Left cardiac atrium (tissue), 4 donors: ENCODE measurements around the gene CEP170B. TPM values are rescaled to one million over a fixed set of nuclear protein-coding genes. Genes with fewer than 3 reads are reported as not detected.
"Not testable (repeated sequence)": the region's sequence is repeated elsewhere in the genome, so short reads cannot be mapped to it uniquely, and the experiment has no call there.

Experiments
- ATAC-seq, 2 donors: fragments of 200-7000 bp; cut with Tn5 transposase; one replicate each; pipeline ENCODE4 v1.9.1; 2020; ENCODE audit warnings: mild to moderate bottlenecking in 2 of 2, moderate library complexity in 2 of 2
- DNase-seq: peaks from one replicate; pipeline ENCODE4 v3.0.0-alpha.2; 2020
- intact Hi-C, 2 donors: fragments of 100-400 bp; cut with DNase I; formaldehyde crosslinking; loops; one replicate each; pipeline versions ENCODE4 v1.14.1 to v1.15.1; 2022 to 2023
- total RNA-seq, 2 donors: library from RNA; stranded (reverse); fragmentation: NEBNext Ultra II Directional; extraction: Animal tissue kit (Norgen Biotek cat#: 25700); gene quantifications; one replicate each; pipeline ENCODE4 v1.2.1, GENCODE V29; 2021
- donor health status: DM: no; HTN: yes; CAD: no.
- donor health status: DM: no; HTN: yes; CAD: no; lungs with severe emphysema.
- donor health status: DM: yes; HTN: yes; CAD: no.
- donor health status: Dilated cardiomyopathy.

CEP170B gene
- total RNA-seq, 2 donors from 2014 or later: 12.4 to 17.2 TPM

DNA sequence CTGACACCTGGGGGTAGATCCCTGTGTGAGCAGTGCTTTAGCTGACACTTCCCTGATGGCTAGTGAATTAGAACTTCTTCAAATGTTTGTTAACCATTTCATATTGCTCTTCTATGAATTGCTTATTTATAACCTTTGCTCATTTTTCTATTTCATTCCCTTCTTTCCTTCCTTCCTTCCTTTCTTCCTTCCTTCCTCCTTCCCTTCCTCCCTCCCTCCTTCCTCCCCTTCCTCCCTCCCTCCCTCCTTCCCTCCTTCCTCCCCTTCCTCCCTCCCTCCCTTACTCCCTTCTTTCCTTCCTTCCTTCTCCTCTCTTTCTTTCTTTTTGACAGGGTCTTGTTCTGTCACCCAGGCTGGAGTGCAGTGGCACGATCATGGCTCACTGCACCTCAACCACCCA lies 23.3 kb upstream of the CEP170B start:
- intact Hi-C loops: no loop called here
- ATAC-seq (no peak), DNase-seq (no peak)

- DNase-seq (no peak), ATAC-seq (no peak)
- intact Hi-C loops: no loop called here
Measured at GRCh38 chr14:104843006-104843405, 22.1 kb upstream of the CEP170B start.

DNA sequence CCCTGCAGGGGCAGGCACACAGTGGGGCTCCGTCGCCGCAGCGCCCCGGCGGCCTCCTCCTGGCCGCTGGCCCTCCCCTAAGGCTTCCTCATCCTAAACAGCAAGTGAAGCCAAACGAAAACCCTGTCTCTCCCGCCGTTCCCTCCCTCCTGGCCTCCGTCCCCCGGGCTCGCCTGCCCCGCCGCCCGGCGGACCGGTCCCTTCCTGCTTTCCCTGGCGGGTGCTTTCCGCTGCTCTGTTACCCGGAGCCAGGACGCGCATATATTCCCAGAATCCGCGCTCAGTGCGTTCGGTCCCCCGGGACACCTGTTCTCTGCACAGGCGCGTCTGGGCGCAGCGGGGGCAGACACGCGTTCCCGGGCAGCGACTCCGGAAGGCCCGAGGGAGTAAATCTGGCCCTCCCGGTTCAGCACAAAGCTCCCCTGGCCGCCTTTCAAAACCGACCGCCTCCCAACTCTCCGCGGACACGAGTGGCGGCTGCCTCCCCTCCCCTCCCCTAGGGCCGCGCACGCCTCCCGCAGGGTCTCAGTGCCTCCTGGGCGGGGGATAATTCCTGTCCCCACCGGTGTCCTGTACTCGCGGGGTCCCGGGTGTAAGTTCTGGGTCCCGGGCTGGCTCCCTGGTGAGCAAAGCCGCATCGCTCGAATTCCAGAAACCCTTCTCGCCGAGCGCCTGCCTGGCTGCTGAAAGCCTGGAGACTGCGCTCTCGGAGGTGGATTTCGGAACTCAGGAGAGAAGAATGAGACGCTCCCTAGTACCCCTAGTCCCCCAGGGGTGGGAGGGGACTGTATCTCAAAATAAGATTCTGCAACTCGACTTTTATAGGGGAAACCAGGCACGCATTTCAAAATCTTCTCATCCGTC lies 21.4 kb upstream of the CEP170B start:
- ATAC-seq (peak; percentile 56 to 69), DNase-seq (no peak)
- intact Hi-C loops: no loop called here

DNA sequence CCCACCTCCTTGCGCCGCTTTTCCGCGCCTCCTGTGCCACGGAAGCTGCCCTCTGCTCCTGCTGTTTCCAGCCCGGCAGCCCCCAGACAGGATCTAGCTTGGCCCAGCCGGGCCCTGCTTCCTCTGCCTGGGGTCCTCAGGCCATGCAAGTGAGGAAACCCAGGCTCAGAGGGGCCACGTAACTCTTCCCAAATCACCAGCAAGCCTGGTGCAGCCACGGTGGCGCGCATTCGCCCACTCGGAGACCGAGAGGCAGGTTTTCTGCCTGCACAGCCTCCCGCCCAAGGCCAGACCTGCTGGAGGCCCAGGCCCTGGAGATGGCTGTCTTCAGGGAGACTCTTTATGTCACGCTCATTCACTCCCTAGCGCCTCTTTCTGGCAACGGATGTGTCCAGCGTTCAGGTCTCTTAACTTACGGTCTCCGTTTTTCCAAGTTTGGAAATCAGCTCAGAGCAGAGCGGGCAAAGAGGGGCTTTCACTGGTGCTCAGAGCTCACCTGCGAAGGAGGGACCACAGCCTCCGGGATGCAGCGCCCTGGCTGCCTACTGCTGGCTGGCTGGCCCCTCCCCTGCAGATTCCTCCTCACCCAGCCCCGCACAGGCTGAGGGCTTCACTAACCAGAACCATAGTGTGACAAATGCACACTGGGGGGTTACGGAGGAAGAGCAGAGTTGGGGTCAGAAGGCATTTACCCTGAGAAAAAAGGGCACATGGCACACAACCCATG lies 20.6 kb upstream of the CEP170B start:
- DNase-seq: no peak

GRCh38 chr14:104845033-104845666 lies 19.9 kb upstream of the CEP170B start:
- intact Hi-C loops: no loop called here
- ATAC-seq (no peak), DNase-seq (no peak)

More for the DNA sequence above, 20.6 kb upstream of the CEP170B start:
- intact Hi-C loops: no loop called here
- ATAC-seq: no peak

DNA sequence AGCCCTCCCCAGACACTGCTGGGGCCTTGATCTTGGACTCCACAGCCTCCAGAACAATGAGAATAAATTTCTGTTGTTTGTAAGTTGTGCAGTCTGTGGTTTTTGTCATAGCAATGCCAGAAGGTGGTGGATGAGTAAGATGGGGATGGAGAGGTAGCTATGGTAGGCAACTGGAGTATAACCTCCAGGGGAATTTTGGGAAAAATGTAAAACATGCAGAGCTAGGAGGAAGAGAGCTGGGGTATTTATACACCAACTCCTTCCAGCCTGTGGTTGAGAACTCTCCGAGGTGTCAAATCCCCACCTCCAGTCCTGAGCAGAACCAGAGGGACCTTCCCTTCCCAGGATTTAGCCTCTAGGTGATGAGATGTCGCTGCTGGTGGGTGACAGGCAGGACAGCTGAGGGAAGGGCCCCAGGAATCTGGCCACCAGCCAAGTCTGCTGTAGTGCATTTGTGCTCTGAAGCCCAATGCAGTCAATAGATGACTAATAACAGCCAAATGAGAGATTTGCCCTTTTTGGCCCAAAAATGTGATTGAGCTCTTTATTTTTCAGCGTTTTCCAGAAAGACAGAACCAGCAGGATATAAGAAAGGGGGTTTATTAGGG lies 19.1 kb upstream of the CEP170B start:
- intact Hi-C loops: no loop called here
- DNase-seq (no peak), ATAC-seq (no peak)

DNA sequence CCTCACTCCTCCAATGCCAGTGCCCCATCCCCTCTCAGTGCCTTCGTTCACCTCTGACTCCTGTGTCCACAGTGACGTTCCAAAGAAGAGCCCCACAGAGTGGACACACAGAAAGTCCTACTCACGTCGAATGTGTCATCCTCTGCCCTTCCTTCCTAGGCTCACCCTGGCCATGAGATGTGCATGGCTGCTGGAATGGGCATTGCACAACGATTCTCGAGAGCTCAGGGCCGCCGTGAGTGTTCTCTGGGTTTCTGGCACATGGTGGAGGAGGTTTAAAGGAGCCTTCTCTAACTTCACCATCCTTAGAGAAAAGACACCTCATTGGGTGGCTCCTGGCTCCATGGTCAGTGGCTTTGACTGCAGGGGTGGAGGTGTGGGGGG lies 12.8 kb upstream of the CEP170B start:
- intact Hi-C loops: no loop called here
- no peak for ATAC-seq
- no peak for DNase-seq

DNA sequence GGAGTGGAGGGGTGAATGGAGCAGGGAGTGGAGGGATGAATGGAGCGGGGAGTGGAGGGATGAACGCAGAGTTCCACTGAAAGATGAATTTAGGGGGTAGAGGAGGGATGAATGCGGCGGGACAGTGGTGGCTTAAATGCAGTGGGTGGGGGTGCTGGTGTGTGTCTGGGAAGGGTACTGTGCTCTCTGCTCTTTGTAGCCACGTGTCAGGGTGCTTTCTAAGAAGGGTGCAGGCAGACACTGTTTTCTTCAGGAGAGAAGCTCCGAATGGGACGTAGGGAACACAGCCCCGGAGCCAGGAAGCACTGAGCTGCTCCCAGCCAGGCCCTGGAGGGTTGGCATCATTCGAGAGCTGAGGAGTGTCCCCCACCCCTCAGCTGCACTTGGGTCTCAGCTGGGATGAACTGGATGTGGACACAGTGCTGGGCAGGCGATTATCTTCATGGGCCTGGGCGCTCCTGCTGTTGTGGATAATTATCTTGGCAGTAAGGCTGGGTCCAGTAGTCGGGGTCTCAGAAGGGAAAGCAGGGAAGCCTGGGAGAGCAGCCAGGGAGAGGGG lies 9.5 kb upstream of the CEP170B start:
- DNase-seq (no peak), ATAC-seq (no peak)
- intact Hi-C loops: no loop called here

- ATAC-seq: no peak
- no peak for DNase-seq
- intact Hi-C loops: no loop called here
Measured at GRCh38 chr14:104856157-104856868, 8.8 kb upstream of the CEP170B start.

DNA sequence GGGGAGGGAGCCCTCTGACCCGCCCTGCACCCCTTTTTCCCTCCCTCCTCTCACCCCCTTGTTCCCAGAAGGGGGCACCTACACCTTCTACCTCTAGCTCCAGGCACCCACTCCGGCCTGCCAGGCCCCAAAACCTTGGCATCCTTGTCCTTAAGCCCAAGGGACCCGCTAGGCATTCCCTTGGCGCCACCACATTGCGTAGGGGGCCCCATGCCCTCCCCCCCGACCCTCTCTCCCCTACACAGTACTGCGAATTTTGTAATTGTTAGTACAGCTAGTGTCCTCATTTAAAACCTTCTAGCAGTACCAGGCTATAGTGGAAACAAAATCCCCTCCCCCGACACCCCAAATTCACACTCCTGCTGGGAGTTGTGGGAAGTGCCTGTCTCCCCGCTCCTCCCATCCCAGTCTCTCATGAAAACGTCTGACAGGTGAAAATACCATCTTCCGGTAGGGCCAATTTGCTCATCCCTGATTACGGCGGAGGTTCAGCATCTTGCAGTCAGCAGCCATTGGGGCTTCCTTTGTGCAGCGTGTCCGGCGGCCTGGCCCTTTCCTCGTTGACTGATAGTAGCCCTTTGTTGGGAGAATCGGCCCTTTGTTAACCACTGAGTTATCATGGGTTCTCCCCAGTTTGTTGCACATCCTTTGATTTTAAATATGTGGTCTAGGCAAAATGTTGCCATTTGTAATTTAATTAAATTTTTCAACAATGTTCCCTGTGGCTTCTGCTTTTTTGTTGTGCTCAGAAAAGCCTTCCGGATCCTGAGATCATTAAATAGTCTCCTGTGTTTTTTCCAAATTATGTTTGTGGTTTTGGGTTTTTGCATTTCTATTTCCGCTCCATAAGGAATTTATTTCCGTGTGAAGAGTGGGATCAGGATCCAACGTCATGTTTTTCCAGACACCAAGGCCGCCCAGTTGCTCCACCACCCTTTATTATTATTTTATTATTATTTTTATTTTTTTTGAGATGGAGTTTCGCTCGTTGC lies 7.9 kb upstream of the CEP170B start:
- ATAC-seq (no peak), DNase-seq (no peak)
- intact Hi-C loops: no loop called here

GRCh38 chr14:104857931-104858330 lies 7.1 kb upstream of the CEP170B start:
- DNase-seq, intact Hi-C loops, ATAC-seq: not testable (repeated sequence)

GRCh38 chr14:104858811-104859426 lies 6.1 kb upstream of the CEP170B start:
- intact Hi-C loops: no loop called here
- DNase-seq (no peak), ATAC-seq (no peak)

DNA sequence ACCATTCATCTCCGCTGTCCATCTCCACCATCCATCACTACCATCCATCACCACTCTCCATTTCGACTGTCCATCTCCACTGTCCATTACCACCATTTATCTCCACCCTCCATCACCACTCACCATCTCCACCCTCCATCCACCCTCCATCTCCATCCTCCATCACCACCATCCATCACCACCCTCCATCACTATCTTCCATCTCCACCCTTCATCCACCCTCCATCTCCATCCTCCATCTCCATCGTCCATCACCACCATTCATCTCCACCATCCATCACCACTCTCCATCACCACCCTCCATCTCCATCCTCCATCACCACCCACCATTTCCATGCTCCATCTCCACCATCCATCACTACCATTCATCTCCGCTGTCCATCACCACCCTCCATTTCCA lies 5.2 kb upstream of the CEP170B start:
- DNase-seq: no peak
- intact Hi-C loops: no loop called here
- no peak for ATAC-seq

- no peak for ATAC-seq
- no peak for DNase-seq
Measured at GRCh38 chr14:104860414-104860813, 4.7 kb upstream of the CEP170B start.

GRCh38 chr14:104863131-104863862 lies 1.8 kb upstream of the CEP170B start:
- no peak for ATAC-seq
- DNase-seq: no peak
- intact Hi-C loops: no loop called here

More at GRCh38 chr14:104860414-104860813, 4.7 kb upstream of the CEP170B start:
- intact Hi-C loops: no loop called here

- intact Hi-C loops: no loop called here
- DNase-seq: no peak
- no peak for ATAC-seq
Measured at GRCh38 chr14:104863923-104864266, 1.2 kb upstream of the CEP170B start.
